Astrocyte of the cerebellum (primary cell): ENCODE measurements around the gene GRAMD2B.
A peak's percentile ranks its signal among the peaks of the same experiment; 100 is the strongest.

ENCODE experiments used
- DNase-seq: peaks from one replicate; pipeline ENCODE4 v3.0.0-alpha.2; 2011; ENCODE audit warnings: low read depth
- H3K4me3 ChIP-seq: 2 replicates; pipeline ENCODE4 v1.5.1; 2011; ENCODE audit warnings: mild to moderate bottlenecking, low read depth, low read length, moderate library complexity
- in situ Hi-C: cut with HindIII; loops from 2 replicates; pipeline ENCODE4 v1.10.0; 2017; ENCODE audit warnings: low sequenced_read_pairs
- TF ChIP-seq, protein P1 (sequence below): IDR thresholded peaks from 2 replicates; pipeline ENCODE4 v1.5.1; 2012; ENCODE audit warnings: low read length, low read depth, moderate library complexity, mild to moderate bottlenecking; ENCODE audit errors: missing control alignments

Gene GRAMD2B

DNA sequence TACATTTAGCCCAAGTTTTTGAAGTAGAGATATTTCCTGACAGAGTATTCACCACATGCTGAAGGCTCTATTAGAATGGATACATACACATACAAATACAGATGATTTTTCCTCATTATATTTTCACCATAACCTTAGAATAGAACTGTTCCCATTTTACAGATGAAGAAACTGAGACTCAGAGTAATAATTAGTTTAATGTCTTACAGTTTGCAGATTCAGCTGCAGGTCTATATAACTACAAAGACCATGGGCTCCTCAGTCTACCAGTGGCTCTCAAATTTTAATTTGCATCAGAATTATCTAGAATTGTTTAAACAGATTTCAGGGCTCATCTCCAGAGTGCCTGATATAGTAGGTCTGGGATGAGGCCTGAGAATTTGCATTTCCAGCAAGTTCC, 64.4 kb downstream of the GRAMD2B start:
- TF ChIP-seq, protein P1, sequence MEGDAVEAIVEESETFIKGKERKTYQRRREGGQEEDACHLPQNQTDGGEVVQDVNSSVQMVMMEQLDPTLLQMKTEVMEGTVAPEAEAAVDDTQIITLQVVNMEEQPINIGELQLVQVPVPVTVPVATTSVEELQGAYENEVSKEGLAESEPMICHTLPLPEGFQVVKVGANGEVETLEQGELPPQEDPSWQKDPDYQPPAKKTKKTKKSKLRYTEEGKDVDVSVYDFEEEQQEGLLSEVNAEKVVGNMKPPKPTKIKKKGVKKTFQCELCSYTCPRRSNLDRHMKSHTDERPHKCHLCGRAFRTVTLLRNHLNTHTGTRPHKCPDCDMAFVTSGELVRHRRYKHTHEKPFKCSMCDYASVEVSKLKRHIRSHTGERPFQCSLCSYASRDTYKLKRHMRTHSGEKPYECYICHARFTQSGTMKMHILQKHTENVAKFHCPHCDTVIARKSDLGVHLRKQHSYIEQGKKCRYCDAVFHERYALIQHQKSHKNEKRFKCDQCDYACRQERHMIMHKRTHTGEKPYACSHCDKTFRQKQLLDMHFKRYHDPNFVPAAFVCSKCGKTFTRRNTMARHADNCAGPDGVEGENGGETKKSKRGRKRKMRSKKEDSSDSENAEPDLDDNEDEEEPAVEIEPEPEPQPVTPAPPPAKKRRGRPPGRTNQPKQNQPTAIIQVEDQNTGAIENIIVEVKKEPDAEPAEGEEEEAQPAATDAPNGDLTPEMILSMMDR, result no peak
- H3K4me3 ChIP-seq, result no peak overlapping the region
- DNase-seq, result no peak
- in situ Hi-C loops, result no loop called here

GRCh38 chr5:126488443-126489065, 65.3 kb downstream of the GRAMD2B start:
- no peak for DNase-seq
- TF ChIP-seq, protein P1, result no peak
- H3K4me3 ChIP-seq, result no peak overlapping the region
- in situ Hi-C loops, result no loop called here

- peak; percentile 91 for DNase-seq
- no peak overlapping the region for H3K4me3 ChIP-seq
- TF ChIP-seq, protein P1, result peak; percentile 54
- in situ Hi-C loops, result no loop called here
These were observed 67.1 kb downstream of the GRAMD2B start for GRCh38 chr5:126490167-126490940.

DNA sequence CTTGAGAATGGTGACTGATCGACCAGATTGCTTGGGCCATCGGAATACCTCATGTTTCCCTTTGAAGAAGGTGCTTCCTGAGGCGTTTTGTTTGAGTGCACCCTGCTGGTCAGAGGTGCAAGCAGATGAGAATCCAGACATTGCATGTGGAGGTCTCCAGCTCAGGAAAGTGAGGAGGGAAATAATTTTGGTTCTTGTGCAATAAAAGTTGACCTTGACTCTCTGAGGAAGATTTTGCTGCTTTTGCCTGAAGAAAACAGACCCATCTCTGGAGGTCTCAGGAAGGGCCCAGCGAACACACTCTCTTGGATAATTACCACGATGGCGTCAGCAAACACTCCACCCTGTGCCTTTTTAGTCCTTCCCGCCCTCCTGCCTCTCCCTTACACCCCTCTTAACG, 69.7 kb downstream of the GRAMD2B start:
- TF ChIP-seq, protein P1, result peak; percentile 21
- in situ Hi-C loops, result no loop called here

DNA sequence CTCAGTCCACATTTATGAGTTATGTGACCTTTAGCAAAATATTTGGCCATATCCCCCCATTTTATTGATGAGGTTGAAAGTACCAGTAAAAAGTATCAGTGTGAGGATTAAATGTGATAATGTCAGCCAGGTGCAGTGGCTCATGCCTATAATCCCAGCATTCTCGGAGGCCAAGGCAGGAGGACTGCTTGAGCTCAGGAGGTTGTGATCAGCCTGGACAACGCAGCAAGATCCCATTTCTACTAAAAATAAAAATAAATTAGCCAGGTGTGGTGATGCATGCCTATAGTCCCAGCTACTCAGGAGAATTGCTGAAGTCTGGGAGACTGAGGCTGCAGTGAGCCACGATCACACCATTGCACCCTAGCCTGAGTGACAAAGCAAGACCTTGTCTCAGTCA, 71.2 kb downstream of the GRAMD2B start:
- in situ Hi-C loops, result no loop called here
- no peak overlapping the region for H3K4me3 ChIP-seq
- TF ChIP-seq, protein P1, result no peak
- no peak for DNase-seq

More for the DNA sequence above, 69.7 kb downstream of the GRAMD2B start:
- DNase-seq, result no peak
- no peak overlapping the region for H3K4me3 ChIP-seq

DNA sequence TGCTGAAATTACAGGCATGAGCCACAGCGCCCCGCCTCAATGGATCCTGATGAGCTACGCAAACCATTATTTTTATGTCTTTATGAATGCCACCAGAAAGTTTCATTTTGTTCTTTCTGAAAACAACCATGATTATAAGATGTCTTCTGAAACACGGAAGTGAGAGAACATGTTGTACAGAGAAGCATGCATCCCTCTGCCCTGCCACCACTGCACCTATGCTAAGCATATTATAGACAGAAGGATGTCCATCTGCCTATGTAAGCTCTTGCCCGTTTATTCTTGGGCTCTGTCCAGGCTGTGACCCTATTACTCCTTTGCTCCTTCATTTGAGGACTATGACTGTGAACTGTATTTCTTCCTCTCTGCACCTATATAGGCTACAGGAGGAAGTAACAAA, 74.3 kb downstream of the GRAMD2B start:
- DNase-seq, result no peak
- TF ChIP-seq, protein P1, result no peak
- in situ Hi-C loops, result no loop called here
- H3K4me3 ChIP-seq, result no peak overlapping the region
